ENCODE measurements around the gene AQP5. TPM values are rescaled to one million over a fixed set of nuclear protein-coding genes. Genes with fewer than 3 reads are reported as not detected.

AQP5 gene
- total RNA-seq, result 1 to 10 TPM in 1 of 4 donors, not detected in 3; 2.3 TPM

GRCh38 chr12:49961111-49961922 lies at the start of gene AQP5:
Gene AQP5, plus strand, starts transcription at chr12:49961872. Its CDS starts 146 bp downstream, at chr12:49962018.
- no peak for TF ChIP-seq CTCF (IDR thresholded peaks at IDR 0.05)
- no peak for TF ChIP-seq POLR2A (IDR thresholded peaks at IDR 0.05)
- no peak within 1 kb of the TSS for H3K27ac ChIP-seq
- H3K4me1 ChIP-seq, result peaks cover 0 to 8% of the 10 kb centered on the region in 2 donors

GRCh38 chr12:49912345-49913255 lies 49.1 kb upstream of the AQP5 start:
- TF ChIP-seq CTCF (IDR thresholded peaks at IDR 0.05), result no peak
- no peak for TF ChIP-seq POLR2A (IDR thresholded peaks at IDR 0.05)
- H3K9me3 ChIP-seq, result no peaks in the 10 kb centered on the region
- DNase-seq, result peak; percentile 6 to 34
- H3K4me1 ChIP-seq, result no peaks in the 10 kb centered on the region
- no peaks in the 10 kb centered on the region for H3K36me3 ChIP-seq
- no peak overlapping the region for H3K27ac ChIP-seq
- no peak overlapping the region for H3K4me3 ChIP-seq
- H3K27me3 ChIP-seq, result no peaks in the 10 kb centered on the region
- intact Hi-C loops (cut with DNase I; ENCODE audit: low total_unique reads), result no loop called here

More at GRCh38 chr12:49961111-49961922, at the start of gene AQP5:
- Histone ChIP-seq H3K36me3 (no peaks in the 10 kb centered on the region), H3K27me3 (peaks cover 8 to 11% of the 10 kb centered on the region in 2 donors), H3K4me3 (peak within 1 kb of the TSS in 1 of 2 donors; percentile 21), H3K9me3 (no peaks in the 10 kb centered on the region)
- intact Hi-C loops (cut with DNase I; ENCODE audit: low total_unique reads), result no loop called here
- no peak for DNase-seq

- Histone ChIP-seq H3K27me3 (no peaks in the 10 kb centered on the region), H3K4me3 (no peak overlapping the region), H3K27ac (no peak overlapping the region), H3K9me3 (no peaks in the 10 kb centered on the region), H3K4me1 (no peaks in the 10 kb centered on the region), H3K36me3 (no peaks in the 10 kb centered on the region)
- intact Hi-C loops (cut with DNase I; ENCODE audit: low total_unique reads), result no loop called here
- no peak for TF ChIP-seq CTCF (IDR thresholded peaks at IDR 0.05)
- DNase-seq, result no peak
These were observed 45.3 kb upstream of the AQP5 start for GRCh38 chr12:49916129-49916919.

GRCh38 chr12:49917166-49917787 lies 44.4 kb upstream of the AQP5 start:
- H3K4me3 ChIP-seq, result no peak overlapping the region
- peak in 1 of 2 donors; percentile 3 for DNase-seq
- intact Hi-C loops (cut with DNase I; ENCODE audit: low total_unique reads), result no loop called here

More at GRCh38 chr12:49917166-49917787, 44.4 kb upstream of the AQP5 start:
- H3K36me3 ChIP-seq, result no peaks in the 10 kb centered on the region
- TF ChIP-seq CTCF (IDR thresholded peaks at IDR 0.05) (no peak), POLR2A (IDR thresholded peaks at IDR 0.05) (no peak)
- no peaks in the 10 kb centered on the region for H3K9me3 ChIP-seq
- no peak overlapping the region for H3K27ac ChIP-seq
- H3K27me3 ChIP-seq, result no peaks in the 10 kb centered on the region
- H3K4me1 ChIP-seq, result no peaks in the 10 kb centered on the region
